Measurements from ENCODE around the gene RPL41. TPM values are rescaled to one million over a fixed set of nuclear protein-coding genes. Genes with fewer than 3 reads are reported as not detected.

The RPL41 gene
- total RNA-seq, 1 donor from 2014 or later = 2,425 TPM

Other genes starting within 250 kb of the RPL41 start
- gene PYM1, start 188.7 kb upstream of the RPL41 start, total RNA-seq = 21.1 and 25.5 TPM in 2 replicates
- 18.0 and 18.9 TPM in 2 replicates for gene DGKA, start 185.5 kb upstream of the RPL41 start, total RNA-seq
- 0.51 and 0.63 TPM in 2 replicates for gene PMEL, start 150.6 kb upstream of the RPL41 start, total RNA-seq
- 24.0 and 26.3 TPM in 2 replicates for gene CDK2, start 149.8 kb upstream of the RPL41 start, total RNA-seq
- gene RAB5B, start 142.6 kb upstream of the RPL41 start, total RNA-seq = 37.2 and 46.9 TPM in 2 replicates
- 9.0 and 11.1 TPM in 2 replicates for gene SUOX, start 119.4 kb upstream of the RPL41 start, total RNA-seq
- gene IKZF4, start 95.6 kb upstream of the RPL41 start, total RNA-seq = 0.13 and 0.38 TPM in 2 replicates
- 90.9 and 107 TPM in 2 replicates for gene RPS26, start 74.7 kb upstream of the RPL41 start, total RNA-seq
- 0.25 and 0.26 TPM in 2 replicates for gene ERBB3, start 36.5 kb upstream of the RPL41 start, total RNA-seq
- gene PA2G4, start 12.1 kb upstream of the RPL41 start, total RNA-seq = 91.8 and 130 TPM in 2 replicates
- 2.7 and 3.3 TPM in 2 replicates for gene ZC3H10, start 1.6 kb downstream of the RPL41 start, total RNA-seq
- 320 and 356 TPM in 2 replicates for gene ESYT1, start 11.6 kb downstream of the RPL41 start, total RNA-seq
- 60.3 and 87.9 TPM in 2 replicates for gene MYL6B, start 36.0 kb downstream of the RPL41 start, total RNA-seq
- gene MYL6, start 41.7 kb downstream of the RPL41 start, total RNA-seq = 2,234 and 2,594 TPM in 2 replicates
- gene SMARCC2, start 72.8 kb downstream of the RPL41 start, total RNA-seq = 32.6 and 43.2 TPM in 2 replicates
- 61.4 and 90.8 TPM in 2 replicates for gene RNF41, start 105.3 kb downstream of the RPL41 start, total RNA-seq
- gene NABP2, start 107.7 kb downstream of the RPL41 start, total RNA-seq = 21.6 and 22.5 TPM in 2 replicates
- not detected in 2 replicates for gene SLC39A5, start 113.4 kb downstream of the RPL41 start, total RNA-seq
- gene ANKRD52, start 141.8 kb downstream of the RPL41 start, total RNA-seq = 10.1 and 17.1 TPM in 2 replicates
- 6.0 and 10.0 TPM in 2 replicates for gene COQ10A, start 150.3 kb downstream of the RPL41 start, total RNA-seq
- gene CS, start 183.7 kb downstream of the RPL41 start, total RNA-seq = 119 and 132 TPM in 2 replicates
- gene CNPY2, start 199.4 kb downstream of the RPL41 start, total RNA-seq = 61.0 and 73.5 TPM in 2 replicates
- 6.7 and 9.6 TPM in 2 replicates for gene PAN2, start 217.4 kb downstream of the RPL41 start, total RNA-seq
- gene IL23A, start 222.3 kb downstream of the RPL41 start, total RNA-seq = 0.13 TPM in 1 of 2 replicates, not detected in the other
- gene STAT2, start 243.5 kb downstream of the RPL41 start, total RNA-seq = 44.3 and 63.1 TPM in 2 replicates
- not detected in 2 replicates for gene APOF, start 246.2 kb downstream of the RPL41 start, total RNA-seq

All from dermis microvascular lymphatic vessel endothelial cell (primary cell).